H1 (cell line): ENCODE results near the gene ZNF615. TPM values are rescaled to one million over a fixed set of nuclear protein-coding genes. Genes with fewer than 3 reads are reported as not detected.
"Not testable (repeated sequence)": the region's sequence is repeated elsewhere in the genome, so short reads cannot be mapped to it uniquely, and the experiment has no call there.

Experiments
- CTCF ChIA-PET: fragments of 300-600 bp; sonication (Branson Sonifier 250); formaldehyde crosslinking; loops from one replicate; lab custom pipeline; 2021; ENCODE audit not compliant: partially characterized antibody; lab: Charles Lee
- POLR2A ChIA-PET: fragments of 300-600 bp; sonication (Branson Sonifier 250); formaldehyde crosslinking; loops from one replicate; lab custom pipeline; 2021; ENCODE audit warnings: inconsistent platforms; ENCODE audit not compliant: partially characterized antibody; lab: Charles Lee
- DNase-seq, 2 experiments: peaks; one replicate each; pipeline versions ENCODE4 v3.0.0 to v3.0.0-alpha.2; 2010 to 2022; ENCODE audit warnings: low spot score in 2 of 2, low read depth in 1 of 2, mixed read lengths in 1 of 2
- FAIRE-seq: peaks from 2 replicates; lab custom pipeline; 2011; peaks lifted over from hg19 to GRCh38; lab: Jason Lieb, UNC
- H2AFZ ChIP-seq: 2 replicates; pipeline ENCODE4 v1.8.1; 2012; ENCODE audit warnings: low read length, inconsistent platforms
- H2AK5ac ChIP-seq: 2 replicates; pipeline ENCODE4 v1.6.1; 2013; ENCODE audit warnings: low read depth, low read length
- H2BK120ac ChIP-seq: replicated peaks from 2 replicates; pipeline ENCODE3; 2013; ENCODE audit warnings: low read depth, low read length, inconsistent platforms
- H2BK12ac ChIP-seq: 2 replicates; pipeline ENCODE4 v1.6.1; 2013; ENCODE audit warnings: low read depth, low read length
- H2BK15ac ChIP-seq: 2 replicates; pipeline ENCODE4 v1.6.1; 2013; ENCODE audit warnings: low read length
- H2BK20ac ChIP-seq: 2 replicates; pipeline ENCODE4 v1.6.1; 2013; ENCODE audit warnings: low read length
- H2BK5ac ChIP-seq: 2 replicates; pipeline ENCODE4 v1.6.1; 2013; ENCODE audit warnings: low read depth, low read length
- H3K14ac ChIP-seq: 2 replicates; pipeline ENCODE4 v1.6.1; 2013; ENCODE audit warnings: inconsistent platforms; ENCODE audit not compliant: insufficient read length
- H3K18ac ChIP-seq: 2 replicates; pipeline ENCODE4 v1.6.1; 2013; ENCODE audit warnings: low read length; ENCODE audit errors: extremely low read depth
- H3K23ac ChIP-seq: 2 replicates; pipeline ENCODE4 v1.6.1; 2013; ENCODE audit warnings: inconsistent platforms; ENCODE audit not compliant: insufficient read length
- H3K23me2 ChIP-seq: 2 replicates; pipeline ENCODE4 v1.6.1; 2013; ENCODE audit warnings: low read depth, low read length
- H3K27ac ChIP-seq: 2 replicates; pipeline ENCODE4 v1.6.1; 2011; ENCODE audit warnings: low read depth, low read length, inconsistent platforms
- H3K27me3 ChIP-seq, 4 experiments: replicated peaks in 1 of 4; 1 replicate in 1 of 4; 2 replicates in 3 of 4; pipeline versions ENCODE4 v1.6.1 to v1.8.1; 2011 to 2013; ENCODE audit warnings: low read length in 3 of 4, mild to moderate bottlenecking in 3 of 4, inconsistent platforms in 2 of 4, mixed read lengths in 2 of 4, moderate library complexity in 1 of 4; ENCODE audit not compliant: control insufficient read depth in 3 of 4, insufficient read depth in 3 of 4; ENCODE audit errors: extremely low read depth in 1 of 4
- H3K36me3 ChIP-seq, 4 experiments: 2 replicates each; pipeline versions ENCODE4 v1.6.1 to v1.8.1; 2011 to 2013; ENCODE audit warnings: mild to moderate bottlenecking in 4 of 4, low read length in 3 of 4, moderate library complexity in 2 of 4, control low read depth in 1 of 4, inconsistent platforms in 1 of 4; ENCODE audit not compliant: insufficient read depth in 4 of 4, control insufficient read depth in 2 of 4
- H3K4ac ChIP-seq: replicated peaks from 2 replicates; pipeline ENCODE3; 2013; ENCODE audit warnings: low read length, low read depth, mixed read lengths, inconsistent platforms; ENCODE audit not compliant: insufficient read length
- H3K4me1 ChIP-seq, 4 experiments: replicated peaks in 1 of 4; 1 replicate in 1 of 4; 2 replicates in 3 of 4; pipeline versions ENCODE4 v1.6.1 to v1.8.1; 2011 to 2013; ENCODE audit warnings: low read length in 3 of 4, inconsistent platforms in 2 of 4, mixed read lengths in 1 of 4; ENCODE audit not compliant: insufficient read depth in 4 of 4, control insufficient read depth in 3 of 4
- H3K4me2 ChIP-seq, 2 experiments: 2 replicates each; pipeline versions ENCODE4 v1.6.1 to v1.8.1; 2011 to 2013; ENCODE audit warnings: low read depth in 2 of 2, low read length in 2 of 2, control low read depth in 1 of 2, inconsistent platforms in 1 of 2, mild to moderate bottlenecking in 1 of 2; ENCODE audit not compliant: insufficient read depth in 1 of 2
- H3K4me3 ChIP-seq, 4 experiments: fragments of 200-600, 300-600 bp in 1 of 4; sonication (generic), shearing (Covaris generic), sonication (Bioruptor Twin) in 1 of 4; 2 replicates each; pipeline versions ENCODE4 v1.5.1 to v1.8.1; 2011 to 2016; ENCODE audit warnings: low read length in 4 of 4, low read depth in 3 of 4, control low read depth in 2 of 4, inconsistent platforms in 2 of 4, mild to moderate bottlenecking in 2 of 4, mixed read lengths in 1 of 4, moderate library complexity in 1 of 4; ENCODE audit not compliant: insufficient read depth in 2 of 4; ENCODE audit errors: extremely low read depth in 1 of 4
- H3K56ac ChIP-seq: replicated peaks from 2 replicates; pipeline ENCODE3; 2013; ENCODE audit warnings: low read depth, mild to moderate bottlenecking, mixed read lengths, low read length, inconsistent platforms; ENCODE audit not compliant: insufficient read length
- H3K79me1 ChIP-seq: 2 replicates; pipeline ENCODE4 v1.6.1; 2013; ENCODE audit warnings: low read depth, low read length, control low read depth
- H3K79me2 ChIP-seq, 2 experiments: 2 replicates each; pipeline versions ENCODE4 v1.6.1 to v1.8.1; 2012 to 2013; ENCODE audit warnings: low read length in 2 of 2, mild to moderate bottlenecking in 2 of 2, inconsistent platforms in 1 of 2; ENCODE audit not compliant: insufficient read depth in 2 of 2, control insufficient read depth in 1 of 2
- H3K9ac ChIP-seq, 4 experiments: replicated peaks in 1 of 4; 1 replicate in 1 of 4; 2 replicates in 3 of 4; pipeline versions ENCODE4 v1.6.1 to v1.8.1; 2011 to 2013; ENCODE audit warnings: low read depth in 3 of 4, low read length in 3 of 4, control low read depth in 2 of 4, mild to moderate bottlenecking in 2 of 4, moderate library complexity in 2 of 4, inconsistent platforms in 1 of 4; ENCODE audit errors: extremely low read depth in 1 of 4
- H3K9me3 ChIP-seq, 2 experiments: 2 replicates each; pipeline versions ENCODE4 v1.6.1 to v1.8.1; 2012 to 2013; ENCODE audit warnings: mild to moderate bottlenecking in 2 of 2, moderate library complexity in 2 of 2, control low read depth in 1 of 2, inconsistent platforms in 1 of 2, low read depth in 1 of 2, low read length in 1 of 2, mixed read lengths in 1 of 2; ENCODE audit not compliant: insufficient read depth in 2 of 2
- H4K20me1 ChIP-seq, 2 experiments: replicated peaks in 1 of 2; 2 replicates each; pipeline versions ENCODE3 to v1.8.1; 2011 to 2013; ENCODE audit warnings: inconsistent platforms in 2 of 2, low read length in 2 of 2, mild to moderate bottlenecking in 1 of 2; ENCODE audit not compliant: insufficient read depth in 2 of 2, control insufficient read depth in 1 of 2
- H4K5ac ChIP-seq: 2 replicates; pipeline ENCODE4 v1.6.1; 2013; ENCODE audit warnings: low read length, low read depth, mixed read lengths, inconsistent platforms; ENCODE audit not compliant: insufficient read length
- H4K8ac ChIP-seq: 2 replicates; pipeline ENCODE4 v1.8.0; 2013; ENCODE audit warnings: mild to moderate bottlenecking, moderate library complexity, low read length, inconsistent platforms; ENCODE audit not compliant: insufficient read depth; ENCODE audit errors: extremely low read depth
- H4K91ac ChIP-seq: replicated peaks from 2 replicates; pipeline ENCODE3; 2013; ENCODE audit warnings: low read length, mixed read lengths, inconsistent platforms; ENCODE audit not compliant: insufficient read length
- WGBS, 2 experiments: shearing (Covaris generic) in 1 of 2; methylation state at CpG; one replicate each; pipeline versions ENCODE4 v1.1.6 to v1.1.7; 2013 to 2015; ENCODE audit warnings: low lambda C conversion rate in 2 of 2, mixed read lengths in 2 of 2, inconsistent platforms in 1 of 2, low coverage in 1 of 2, missing lambda C conversion rate in 1 of 2; ENCODE audit not compliant: insufficient replicate concordance in 2 of 2, insufficient coverage in 1 of 2, insufficient read length in 1 of 2; ENCODE audit errors: extremely low coverage in 1 of 2, missing lambda C conversion rate in 1 of 2; 5-methylcytosine and 5-hydroxymethylcytosine counted together
- polyA plus RNA-seq, 7 experiments: library from polyadenylated mRNA; depleted of rRNA in 3 of 7; stranded (reverse) in 5 of 7; unstranded in 2 of 7; fragments of >200 nt in 5 of 7; fragments of 200-250 nt in 2 of 7; gene quantifications; 1 replicate in 5 of 7; 2 replicates in 1 of 7; 4 replicates in 1 of 7; pipeline versions ENCODE4 v1.2.1 to v1.2.3, GENCODE V29; 2011 to 2013; ENCODE audit warnings: missing spikeins in 2 of 7, mixed read lengths in 2 of 7
- total RNA-seq: library from RNA; stranded (reverse); fragmentation: NEBNext Ultra II Directional; extraction: Animal tissue kit (Norgen Biotek cat#: 25700); gene quantifications from 2 replicates; pipeline ENCODE4 v1.2.1, GENCODE V29; 2021

The ZNF615 gene
- total and polyA plus RNA-seq, 2 of the 8 experiments (the other 6 are each of a cell fraction or from before 2014, with no cell fraction given) = 2.8 to 7.5 TPM

- ChIA-PET CTCF (interaction anchor here (0.6 kb wide), 1 partner anchor 289 kb away, joined by 3 read pairs; no protein-coding TSS in a partner anchor), POLR2A (interaction anchor here (1.1 kb wide), 1 partner anchor 120 kb away, joined by 3 read pairs; no protein-coding TSS in a partner anchor)
- H2AFZ ChIP-seq, H3K18ac ChIP-seq, DNase-seq, H2BK5ac ChIP-seq, H3K23ac ChIP-seq, H2AK5ac ChIP-seq, H3K4me2 ChIP-seq, H3K14ac ChIP-seq, H3K4ac ChIP-seq, H3K4me3 ChIP-seq, H3K27me3 ChIP-seq, H3K4me1 ChIP-seq, H4K20me1 ChIP-seq, H4K8ac ChIP-seq, H3K79me1 ChIP-seq, H3K27ac ChIP-seq, H2BK15ac ChIP-seq, H4K5ac ChIP-seq, H4K91ac ChIP-seq, H3K23me2 ChIP-seq, FAIRE-seq, H3K9ac ChIP-seq, H2BK120ac ChIP-seq, H2BK20ac ChIP-seq, H2BK12ac ChIP-seq, H3K56ac ChIP-seq: not testable (repeated sequence)
- Histone ChIP-seq H3K79me2 (peaks cover 0 to 21% of the 10 kb centered on the region in 2 experiments; a peak in 2 of 4 replicates), H3K9me3 (peaks cover 57 to 67% of the 10 kb centered on the region in 2 experiments), H3K36me3 (peaks cover 4 to 51% (median 22%) of the 10 kb centered on the region in 4 experiments; a peak in 6 of 8 replicates)
- WGBS, 2 experiments = 93% methylated on average over 17 of the region's 17 CpGs; no CpG with 5 or more reads in 1 of the 2 experiments
Measured at GRCh38 chr19:51975787-51976186, 32.2 kb downstream of the ZNF615 start.
